HepG2 (cell line): ENCODE results near the gene ZCCHC7.

ENCODE experiments used
- ARNT2 ChIP-seq: sonication (generic); formaldehyde crosslinking; IDR thresholded peaks from 2 replicates; pipeline ENCODE4 v1.8.0; 2022; ENCODE audit warnings: mild to moderate bottlenecking, low read depth, missing genetic modification reagents, moderate library complexity
- CBX2 ChIP-seq, 2 experiments: fragments of 200-600 bp in 1 of 2; sonication (generic); formaldehyde crosslinking in 1 of 2; IDR thresholded peaks; 2 replicates each; pipeline versions ENCODE4 v1.7.0 to v1.8.1; 2018 to 2022; ENCODE audit warnings: low read depth in 2 of 2, low read length in 1 of 2, mild to moderate bottlenecking in 1 of 2, missing genetic modification reagents in 1 of 2
- DPF2 ChIP-seq: sonication (generic); formaldehyde crosslinking; IDR thresholded peaks from 2 replicates; pipeline ENCODE4 v1.4.0; 2020; ENCODE audit warnings: mild to moderate bottlenecking, low read depth, missing genetic modification reagents, borderline replicate concordance
- EZH2 ChIP-seq: conservative IDR thresholded peaks from 2 replicates; pipeline ENCODE4 v1.6.1; 2012; ENCODE audit warnings: mild to moderate bottlenecking, low read depth, low read length, moderate library complexity
- FOXP1 ChIP-seq, 2 experiments: fragments of 450-650 bp in 1 of 2; IDR thresholded peaks; 2 replicates each; pipeline ENCODE4 v1.6.1; 2017 to 2018; ENCODE audit warnings: antibody characterized with exemption in 1 of 2
- PHB2 ChIP-seq: fragments of 450-650 bp; IDR thresholded peaks from 2 replicates; pipeline ENCODE4 v1.6.1; 2018; ENCODE audit not compliant: partially characterized antibody
- TF ChIP-seq, protein P1 (sequence below): sonication (generic); formaldehyde crosslinking; IDR thresholded peaks from 2 replicates; pipeline ENCODE4 v1.5.0; 2020; ENCODE audit warnings: missing genetic modification reagents
- TF ChIP-seq, protein P2 (sequence below): IDR thresholded peaks from 2 replicates; pipeline ENCODE4 v1.6.1; 2012; ENCODE audit warnings: inconsistent platforms

GRCh38 chr9:37383393-37383792, 263.0 kb downstream of the ZCCHC7 start:
- TF ChIP-seq, protein P1, sequence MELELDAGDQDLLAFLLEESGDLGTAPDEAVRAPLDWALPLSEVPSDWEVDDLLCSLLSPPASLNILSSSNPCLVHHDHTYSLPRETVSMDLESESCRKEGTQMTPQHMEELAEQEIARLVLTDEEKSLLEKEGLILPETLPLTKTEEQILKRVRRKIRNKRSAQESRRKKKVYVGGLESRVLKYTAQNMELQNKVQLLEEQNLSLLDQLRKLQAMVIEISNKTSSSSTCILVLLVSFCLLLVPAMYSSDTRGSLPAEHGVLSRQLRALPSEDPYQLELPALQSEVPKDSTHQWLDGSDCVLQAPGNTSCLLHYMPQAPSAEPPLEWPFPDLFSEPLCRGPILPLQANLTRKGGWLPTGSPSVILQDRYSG (CRISPR knock-in tag), result no peak
- TF ChIP-seq PHB2, result no peak
- TF ChIP-seq DPF2 (CRISPR knock-in tag), result no peak
- TF ChIP-seq FOXP1 (IDR thresholded peaks at IDR 0.05), result no peak
- TF ChIP-seq FOXP1 (CRISPR knock-in tag; IDR thresholded peaks at IDR 0.05), result no peak
- TF ChIP-seq ARNT2, result no peak
- TF ChIP-seq EZH2, result no peak
- no peak for TF ChIP-seq CBX2 (IDR thresholded peaks at IDR 0.05; ENCODE audit: low read depth, low read length)
- TF ChIP-seq CBX2 (CRISPR knock-in tag; IDR thresholded peaks at IDR 0.05; ENCODE audit: low read depth), result no peak
- TF ChIP-seq, protein P2, sequence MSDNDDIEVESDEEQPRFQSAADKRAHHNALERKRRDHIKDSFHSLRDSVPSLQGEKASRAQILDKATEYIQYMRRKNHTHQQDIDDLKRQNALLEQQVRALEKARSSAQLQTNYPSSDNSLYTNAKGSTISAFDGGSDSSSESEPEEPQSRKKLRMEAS, result no peak
